SK-MEL-5 (cell line): ENCODE data around the gene UNC79. TPM values are rescaled to one million over a fixed set of nuclear protein-coding genes. Genes with fewer than 3 reads are reported as not detected.

Experiments used
- DNase-seq: peaks from one replicate; pipeline ENCODE4 v3.0.0-alpha.2; 2016; ENCODE audit warnings: low read depth, low spot score
- in situ Hi-C: cut with HindIII; loops from 2 replicates; pipeline ENCODE4 v1.10.0; 2016; ENCODE audit warnings: low sequenced_read_pairs, high pct_unique_total_duplicates, low pct_unique_long_range_greater_than_20kb
- total RNA-seq: library from RNA; depleted of rRNA; stranded (reverse); fragments of >200 nt; shearing (Covaris generic); gene quantifications from 2 replicates; pipeline ENCODE4 v1.2.3, GENCODE V29; 2014

The UNC79 gene
- total RNA-seq, 1 experiment from 2014 or later: 1.2 TPM

GRCh38 chr14:93533842-93534241 is 103.1 kb downstream of the UNC79 start:
- in situ Hi-C loops: no loop called here

GRCh38 chr14:93535537-93535936 is 104.8 kb downstream of the UNC79 start:
- in situ Hi-C loops: no loop called here

More at GRCh38 chr14:93533842-93534241, 103.1 kb downstream of the UNC79 start:
- peak; percentile 7 for DNase-seq

GRCh38 chr14:93536945-93537344 is 106.2 kb downstream of the UNC79 start:
- DNase-seq: peak; percentile 35
- in situ Hi-C loops: no loop called here

More at GRCh38 chr14:93535537-93535936, 104.8 kb downstream of the UNC79 start:
- no peak for DNase-seq

- no peak for DNase-seq
- in situ Hi-C loops: no loop called here
These were observed 107.2 kb downstream of the UNC79 start for GRCh38 chr14:93537951-93538350.

GRCh38 chr14:93538413-93538812 is 107.7 kb downstream of the UNC79 start:
- in situ Hi-C loops: no loop called here
- peak; percentile 32 for DNase-seq

GRCh38 chr14:93540235-93540634 is 109.5 kb downstream of the UNC79 start:
- in situ Hi-C loops: no loop called here
- no peak for DNase-seq

GRCh38 chr14:93543766-93544165 is 113.0 kb downstream of the UNC79 start:
- in situ Hi-C loops: no loop called here
- DNase-seq: peak; percentile 56

GRCh38 chr14:93544212-93544611 is 113.5 kb downstream of the UNC79 start:
- in situ Hi-C loops: no loop called here
- no peak for DNase-seq

- no peak for DNase-seq
- in situ Hi-C loops: no loop called here
These were observed 115.9 kb downstream of the UNC79 start for GRCh38 chr14:93546642-93547041.

- in situ Hi-C loops: no loop called here
- no peak for DNase-seq
These were observed 117.5 kb downstream of the UNC79 start for GRCh38 chr14:93548102-93548843.

- DNase-seq: no peak
- in situ Hi-C loops: no loop called here
These were observed 118.9 kb downstream of the UNC79 start for GRCh38 chr14:93549595-93549994.

- no peak for DNase-seq
- in situ Hi-C loops: no loop called here
These were observed 134.2 kb downstream of the UNC79 start for GRCh38 chr14:93564918-93565317.

GRCh38 chr14:93566065-93566693 is 135.4 kb downstream of the UNC79 start:
- in situ Hi-C loops: no loop called here
- DNase-seq: no peak

- in situ Hi-C loops: no loop called here
- DNase-seq: no peak
These were observed 140.5 kb downstream of the UNC79 start for GRCh38 chr14:93571275-93571674.

- no peak for DNase-seq
- in situ Hi-C loops: no loop called here
These were observed 148.4 kb downstream of the UNC79 start for GRCh38 chr14:93579178-93579577.

- DNase-seq: no peak
- in situ Hi-C loops: no loop called here
These were observed 151.8 kb downstream of the UNC79 start for GRCh38 chr14:93582516-93582915.

- no peak for DNase-seq
- in situ Hi-C loops: no loop called here
These were observed 156.6 kb downstream of the UNC79 start for GRCh38 chr14:93587330-93587729.

- no peak for DNase-seq
- in situ Hi-C loops: no loop called here
These were observed 160.8 kb downstream of the UNC79 start for GRCh38 chr14:93591506-93591905.

GRCh38 chr14:93592786-93593185 is 162.0 kb downstream of the UNC79 start:
- no peak for DNase-seq
- in situ Hi-C loops: no loop called here
